ENCODE results near the gene RICTOR.

DNA sequence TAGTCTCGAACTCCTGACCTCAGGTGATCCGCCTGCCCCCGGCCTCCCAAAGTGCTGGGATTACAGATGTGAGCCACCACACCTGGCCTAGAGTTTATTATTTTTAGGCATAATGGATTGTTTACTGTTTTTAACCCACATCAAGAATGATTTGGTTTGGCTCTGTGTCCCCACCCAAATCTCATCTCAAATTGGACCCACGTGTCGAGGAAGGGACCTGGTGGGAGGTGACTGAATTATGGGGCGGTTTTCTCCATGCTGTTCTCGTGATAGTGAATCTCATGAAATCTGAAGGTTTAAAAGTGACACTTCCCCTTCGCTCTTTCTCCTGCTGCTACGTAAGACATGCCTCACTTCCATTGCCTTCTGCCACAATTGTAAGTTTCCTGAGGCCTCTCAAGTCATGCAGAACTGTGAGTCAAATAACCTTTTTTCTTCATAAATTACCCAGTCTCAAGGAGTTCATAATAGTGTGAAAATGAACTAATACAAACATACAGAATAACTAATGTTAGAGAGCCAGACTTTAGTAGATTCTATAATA lies 88.2 kb downstream of the RICTOR start:
- no peak for TF ChIP-seq CTCF (IDR thresholded peaks at IDR 0.05)
- no peak for TF ChIP-seq POLR2A (IDR thresholded peaks at IDR 0.05)

All from lower leg skin (tissue), 3 donors.